ENCODE measurements around the gene EPC1. TPM values are rescaled to one million over a fixed set of nuclear protein-coding genes. Genes with fewer than 3 reads are reported as not detected.
A peak's percentile ranks its signal among the peaks of the same experiment; 100 is the strongest.

The EPC1 gene
- polyA plus RNA-seq, 2 of the 4 experiments (the other 2 are of a cell fraction): 14.7 to 47.2 TPM

DNA sequence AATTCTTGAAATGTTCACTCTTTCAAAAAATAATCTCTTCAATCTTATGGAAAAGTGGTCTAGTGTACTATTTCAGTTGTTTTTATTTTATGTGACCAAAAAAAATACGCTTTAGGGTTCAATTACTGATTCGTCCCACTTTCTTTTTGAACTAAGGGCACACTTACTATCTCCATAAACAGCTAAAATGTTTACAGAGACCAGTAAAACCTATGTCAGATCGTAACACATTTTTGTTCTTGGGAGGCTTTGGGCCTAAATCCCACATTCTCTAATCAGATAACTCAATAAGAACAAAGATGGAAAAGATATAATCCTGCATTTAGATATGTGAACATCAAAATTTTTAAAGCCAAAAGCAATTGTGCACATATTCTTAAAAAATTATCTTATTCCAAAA is 29.8 kb upstream of the EPC1 start:
- TF ChIP-seq FOXS1 (CRISPR knock-in tag; IDR thresholded peaks at IDR 0.05): no peak
- TF ChIP-seq, protein P1, sequence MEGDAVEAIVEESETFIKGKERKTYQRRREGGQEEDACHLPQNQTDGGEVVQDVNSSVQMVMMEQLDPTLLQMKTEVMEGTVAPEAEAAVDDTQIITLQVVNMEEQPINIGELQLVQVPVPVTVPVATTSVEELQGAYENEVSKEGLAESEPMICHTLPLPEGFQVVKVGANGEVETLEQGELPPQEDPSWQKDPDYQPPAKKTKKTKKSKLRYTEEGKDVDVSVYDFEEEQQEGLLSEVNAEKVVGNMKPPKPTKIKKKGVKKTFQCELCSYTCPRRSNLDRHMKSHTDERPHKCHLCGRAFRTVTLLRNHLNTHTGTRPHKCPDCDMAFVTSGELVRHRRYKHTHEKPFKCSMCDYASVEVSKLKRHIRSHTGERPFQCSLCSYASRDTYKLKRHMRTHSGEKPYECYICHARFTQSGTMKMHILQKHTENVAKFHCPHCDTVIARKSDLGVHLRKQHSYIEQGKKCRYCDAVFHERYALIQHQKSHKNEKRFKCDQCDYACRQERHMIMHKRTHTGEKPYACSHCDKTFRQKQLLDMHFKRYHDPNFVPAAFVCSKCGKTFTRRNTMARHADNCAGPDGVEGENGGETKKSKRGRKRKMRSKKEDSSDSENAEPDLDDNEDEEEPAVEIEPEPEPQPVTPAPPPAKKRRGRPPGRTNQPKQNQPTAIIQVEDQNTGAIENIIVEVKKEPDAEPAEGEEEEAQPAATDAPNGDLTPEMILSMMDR (IDR thresholded peaks at IDR 0.05): no peak
- no peak for TF ChIP-seq E2F6 (IDR thresholded peaks at IDR 0.05; ENCODE audit: borderline replicate concordance, low read depth)
- TF ChIP-seq POLR2AphosphoS2 (conservative IDR thresholded peaks at IDR 0.05; ENCODE audit: low read length): no peak
- no peak for TF ChIP-seq CBX8 (IDR thresholded peaks at IDR 0.05)
- no peak for TF ChIP-seq CHD4 (IDR thresholded peaks at IDR 0.05; ENCODE audit: borderline replicate concordance)
- TF ChIP-seq EHF (CRISPR knock-in tag; IDR thresholded peaks at IDR 0.05): no peak
- no peak for TF ChIP-seq HES2 (IDR thresholded peaks at IDR 0.05)
- TF ChIP-seq HDAC2 (IDR thresholded peaks at IDR 0.05): no peak
- TF ChIP-seq JUN (IDR thresholded peaks at IDR 0.05): no peak
- TF ChIP-seq NFE2L2 (conservative IDR thresholded peaks at IDR 0.05; ENCODE audit: low read length): no peak
- TF ChIP-seq RAD21 (conservative IDR thresholded peaks at IDR 0.05 in 1 of 2, IDR thresholded peaks at IDR 0.05 in 1 of 2): no peak
- TF ChIP-seq CHD2 (IDR thresholded peaks at IDR 0.05; ENCODE audit: low read length, partially characterized antibody): no peak
- TF ChIP-seq MYC (IDR thresholded peaks at IDR 0.05; ENCODE audit: borderline replicate concordance, low read length): no peak
- TF ChIP-seq, protein P2, sequence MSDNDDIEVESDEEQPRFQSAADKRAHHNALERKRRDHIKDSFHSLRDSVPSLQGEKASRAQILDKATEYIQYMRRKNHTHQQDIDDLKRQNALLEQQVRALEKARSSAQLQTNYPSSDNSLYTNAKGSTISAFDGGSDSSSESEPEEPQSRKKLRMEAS (IDR thresholded peaks at IDR 0.05): no peak
- TF ChIP-seq PHF8 (IDR thresholded peaks at IDR 0.05; ENCODE audit: borderline replicate concordance, low read depth): no peak
- ATAC-seq (no peak), DNase-seq (ENCODE audit: low read depth in 1 of 2, low spot score in 1 of 2) (no peak), FAIRE-seq (peak; percentile 83)
- Histone ChIP-seq H3K4me1 (peaks cover 48% of the 10 kb centered on the region), H3K4me2 (peak overlapping the region; percentile 91), H3K4me3 (peak overlapping the region; percentile 65), H3K27ac (peak overlapping the region; percentile 63 to 83; a peak in 5 of 6 replicates), H3K9me3 (no peaks in the 10 kb centered on the region)
- 2% methylated on average over 3 of the region's 3 CpGs for WGBS (ENCODE audit: missing lambda C conversion rate)
- CTCF ChIA-PET: interaction anchor here (1.7 to 3.0 kb wide), 2 partner anchors 9 to 31 kb away, joined by 5 to 15 read pairs; no protein-coding TSS in a partner anchor
- POLR2A ChIA-PET: no interaction called here

- POLR2A ChIA-PET: no interaction called here
- WGBS (ENCODE audit: missing lambda C conversion rate): 57% methylated on average over 1 of the region's 1 CpG
- Histone ChIP-seq H3K4me3 (peak overlapping the region; percentile 65), H3K9me3 (no peaks in the 10 kb centered on the region), H3K27ac (peak overlapping the region in 1 of 2 experiments; percentile 83; a peak in 2 of 6 replicates), H3K4me2 (peak overlapping the region; percentile 91), H3K4me1 (peaks cover 50% of the 10 kb centered on the region)
- FAIRE-seq: peak; percentile 36
- CTCF ChIA-PET: interaction anchor here (1.7 to 3.0 kb wide), 2 partner anchors 8 to 30 kb away, joined by 5 to 15 read pairs; no protein-coding TSS in a partner anchor
- TF ChIP-seq CHD4 (IDR thresholded peaks at IDR 0.05; ENCODE audit: borderline replicate concordance) (no peak), HDAC2 (IDR thresholded peaks at IDR 0.05) (no peak), BCL3 (IDR thresholded peaks at IDR 0.05) (no peak), ATOH8 (CRISPR knock-in tag; IDR thresholded peaks at IDR 0.05; ENCODE audit: low read depth) (no peak), NPAS2 (CRISPR knock-in tag; IDR thresholded peaks at IDR 0.05; ENCODE audit: borderline replicate concordance) (no peak), HES2 (IDR thresholded peaks at IDR 0.05) (no peak), ZC3H11A (IDR thresholded peaks at IDR 0.05) (no peak), RFX5 (IDR thresholded peaks at IDR 0.05) (no peak), BHLHE40 (IDR thresholded peaks at IDR 0.05; ENCODE audit: low read depth, low read length) (no peak), POLR2AphosphoS2 (conservative IDR thresholded peaks at IDR 0.05; ENCODE audit: low read length) (no peak), CEBPB (IDR thresholded peaks at IDR 0.05) (no peak), NFE2L2 (conservative IDR thresholded peaks at IDR 0.05; ENCODE audit: low read length) (no peak), NR3C1 (IDR thresholded peaks at IDR 0.05) (no peak), HOXA7 (CRISPR knock-in tag; IDR thresholded peaks at IDR 0.05) (no peak), MYC (IDR thresholded peaks at IDR 0.05; ENCODE audit: borderline replicate concordance, low read length) (no peak), ESRRA (IDR thresholded peaks at IDR 0.05; ENCODE audit: borderline replicate concordance, low read length) (no peak), SREBF2 (IDR thresholded peaks at IDR 0.05) (no peak), FOXS1 (CRISPR knock-in tag; IDR thresholded peaks at IDR 0.05) (no peak)
- TF ChIP-seq, protein P2 (IDR thresholded peaks at IDR 0.05): no peak
- DNase-seq (ENCODE audit: low read depth in 1 of 2, low spot score in 1 of 2): no peak
- ATAC-seq: no peak
These were observed 29.1 kb upstream of the EPC1 start for GRCh38 chr10:32376097-32376496.

All from A549 (cell line).